Fibroblast of peridontal ligament (primary cell): ENCODE results near the gene LPCAT1.

ENCODE experiments used
- DNase-seq: peaks from one replicate; pipeline ENCODE4 v3.0.0-alpha.2; 2010; ENCODE audit errors: extremely low read depth

LPCAT1 gene

GRCh38 chr5:1555011-1555807, 31.4 kb upstream of the LPCAT1 start:
- DNase-seq, result peak; percentile 78

- DNase-seq, result no peak
Observed at GRCh38 chr5:1554410-1554967, 30.7 kb upstream of the LPCAT1 start.

- no peak for DNase-seq
Observed at GRCh38 chr5:1553539-1554409, 30.0 kb upstream of the LPCAT1 start.

- peak; percentile 57 for DNase-seq
Observed at GRCh38 chr5:1552521-1553255, 28.9 kb upstream of the LPCAT1 start.

GRCh38 chr5:1551426-1552301, 27.9 kb upstream of the LPCAT1 start:
- DNase-seq, result no peak

- DNase-seq, result no peak
Observed at GRCh38 chr5:1550287-1551076, 26.7 kb upstream of the LPCAT1 start.

- no peak for DNase-seq
Observed at GRCh38 chr5:1549475-1550030, 25.8 kb upstream of the LPCAT1 start.

- no peak for DNase-seq
Observed at GRCh38 chr5:1548702-1549474, 25.1 kb upstream of the LPCAT1 start.

GRCh38 chr5:1547655-1548054, 23.9 kb upstream of the LPCAT1 start:
- DNase-seq, result no peak

- DNase-seq, result no peak
Observed at GRCh38 chr5:1547236-1547635, 23.5 kb upstream of the LPCAT1 start.

- DNase-seq, result no peak
Observed at GRCh38 chr5:1546556-1546955, 22.8 kb upstream of the LPCAT1 start.

GRCh38 chr5:1545805-1546355, 22.1 kb upstream of the LPCAT1 start:
- DNase-seq, result no peak

- no peak for DNase-seq
Observed at GRCh38 chr5:1545126-1545804, 21.5 kb upstream of the LPCAT1 start.

- no peak for DNase-seq
Observed at GRCh38 chr5:1544294-1544961, 20.7 kb upstream of the LPCAT1 start.

GRCh38 chr5:1543398-1544293, 19.9 kb upstream of the LPCAT1 start:
- DNase-seq, result no peak

GRCh38 chr5:1542781-1543180, 19.0 kb upstream of the LPCAT1 start:
- DNase-seq, result peak; percentile 35
